ENCODE measurements around the gene VEGFC.

The VEGFC gene, protein sequence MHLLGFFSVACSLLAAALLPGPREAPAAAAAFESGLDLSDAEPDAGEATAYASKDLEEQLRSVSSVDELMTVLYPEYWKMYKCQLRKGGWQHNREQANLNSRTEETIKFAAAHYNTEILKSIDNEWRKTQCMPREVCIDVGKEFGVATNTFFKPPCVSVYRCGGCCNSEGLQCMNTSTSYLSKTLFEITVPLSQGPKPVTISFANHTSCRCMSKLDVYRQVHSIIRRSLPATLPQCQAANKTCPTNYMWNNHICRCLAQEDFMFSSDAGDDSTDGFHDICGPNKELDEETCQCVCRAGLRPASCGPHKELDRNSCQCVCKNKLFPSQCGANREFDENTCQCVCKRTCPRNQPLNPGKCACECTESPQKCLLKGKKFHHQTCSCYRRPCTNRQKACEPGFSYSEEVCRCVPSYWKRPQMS

GRCh38 chr4:176792326-176793059 is at the start of gene VEGFC:
Gene VEGFC, minus strand, starts transcription at chr4:176792922. Its CDS starts 611 bp downstream, at chr4:176792311.
- H3K4me3 ChIP-seq (ENCODE audit: low read length) = peak within 1 kb of the TSS; percentile 6
- H3K4me1 ChIP-seq (ENCODE audit: control insufficient read depth, insufficient read depth, low read length) = no peaks in the 10 kb centered on the region
- peaks cover 14% of the 10 kb centered on the region for H3K27me3 ChIP-seq (ENCODE audit: control insufficient read depth, insufficient read depth, low read length)
- no peaks in the 10 kb centered on the region for H3K36me3 ChIP-seq (ENCODE audit: control insufficient read depth, insufficient read depth, low read length)
- no peaks in the 10 kb centered on the region for H3K9me3 ChIP-seq (ENCODE audit: control insufficient read depth, low read length)
- peak within 1 kb of the TSS; percentile 52 for H3K9ac ChIP-seq (ENCODE audit: low read length)

GRCh38 chr4:176841711-176842112 is 49.0 kb upstream of the VEGFC start:
- Histone ChIP-seq H3K4me3 (ENCODE audit: low read length) (no peak overlapping the region), H3K36me3 (ENCODE audit: control insufficient read depth, insufficient read depth, low read length) (no peaks in the 10 kb centered on the region), H3K4me1 (ENCODE audit: control insufficient read depth, insufficient read depth, low read length) (no peaks in the 10 kb centered on the region), H3K9me3 (ENCODE audit: control insufficient read depth, low read length) (no peaks in the 10 kb centered on the region), H3K9ac (ENCODE audit: low read length) (no peak overlapping the region), H3K27me3 (ENCODE audit: control insufficient read depth, insufficient read depth, low read length) (no peaks in the 10 kb centered on the region)

- Histone ChIP-seq H3K27me3 (ENCODE audit: control insufficient read depth, insufficient read depth, low read length) (no peaks in the 10 kb centered on the region), H3K4me3 (ENCODE audit: low read length) (no peak overlapping the region), H3K36me3 (ENCODE audit: control insufficient read depth, insufficient read depth, low read length) (no peaks in the 10 kb centered on the region), H3K9me3 (ENCODE audit: control insufficient read depth, low read length) (no peaks in the 10 kb centered on the region), H3K9ac (ENCODE audit: low read length) (no peak overlapping the region), H3K4me1 (ENCODE audit: control insufficient read depth, insufficient read depth, low read length) (no peaks in the 10 kb centered on the region)
Measured at GRCh38 chr4:176840166-176840565, 47.4 kb upstream of the VEGFC start.

GRCh38 chr4:176839656-176840055 is 46.9 kb upstream of the VEGFC start:
- Histone ChIP-seq H3K4me1 (ENCODE audit: control insufficient read depth, insufficient read depth, low read length) (no peaks in the 10 kb centered on the region), H3K27me3 (ENCODE audit: control insufficient read depth, insufficient read depth, low read length) (no peaks in the 10 kb centered on the region), H3K9ac (ENCODE audit: low read length) (no peak overlapping the region), H3K36me3 (ENCODE audit: control insufficient read depth, insufficient read depth, low read length) (no peaks in the 10 kb centered on the region), H3K9me3 (ENCODE audit: control insufficient read depth, low read length) (no peaks in the 10 kb centered on the region), H3K4me3 (ENCODE audit: low read length) (no peak overlapping the region)

GRCh38 chr4:176838601-176839433 is 46.1 kb upstream of the VEGFC start:
- Histone ChIP-seq H3K27me3 (ENCODE audit: control insufficient read depth, insufficient read depth, low read length) (no peaks in the 10 kb centered on the region), H3K4me3 (ENCODE audit: low read length) (no peak overlapping the region), H3K9ac (ENCODE audit: low read length) (no peak overlapping the region), H3K9me3 (ENCODE audit: control insufficient read depth, low read length) (no peaks in the 10 kb centered on the region), H3K4me1 (ENCODE audit: control insufficient read depth, insufficient read depth, low read length) (no peaks in the 10 kb centered on the region), H3K36me3 (ENCODE audit: control insufficient read depth, insufficient read depth, low read length) (no peaks in the 10 kb centered on the region)

GRCh38 chr4:176837169-176837895 is 44.6 kb upstream of the VEGFC start:
- H3K9ac ChIP-seq (ENCODE audit: low read length) = no peak overlapping the region
- no peaks in the 10 kb centered on the region for H3K36me3 ChIP-seq (ENCODE audit: control insufficient read depth, insufficient read depth, low read length)
- H3K9me3 ChIP-seq (ENCODE audit: control insufficient read depth, low read length) = no peaks in the 10 kb centered on the region
- no peaks in the 10 kb centered on the region for H3K4me1 ChIP-seq (ENCODE audit: control insufficient read depth, insufficient read depth, low read length)
- H3K27me3 ChIP-seq (ENCODE audit: control insufficient read depth, insufficient read depth, low read length) = no peaks in the 10 kb centered on the region
- H3K4me3 ChIP-seq (ENCODE audit: low read length) = no peak overlapping the region

DNA sequence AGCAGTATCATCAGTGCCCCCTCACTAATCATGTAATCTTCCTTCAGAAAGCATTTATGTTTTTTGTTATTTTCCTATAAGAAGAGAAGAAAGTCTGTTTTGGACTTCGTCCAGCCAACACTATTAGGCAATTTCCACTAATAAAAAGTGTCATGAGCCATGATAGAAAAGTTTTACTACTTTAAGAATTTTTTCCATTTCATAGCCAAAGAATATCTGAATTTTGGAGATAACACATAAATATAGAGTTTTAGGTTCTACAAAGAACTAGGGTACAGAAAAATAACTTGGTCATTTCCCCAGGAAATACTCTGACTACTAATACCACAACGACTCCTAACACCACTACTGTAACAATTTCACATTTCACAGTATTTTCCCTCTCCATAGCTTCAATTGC is 41.8 kb upstream of the VEGFC start:
- no peaks in the 10 kb centered on the region for H3K36me3 ChIP-seq (ENCODE audit: control insufficient read depth, insufficient read depth, low read length)
- no peak overlapping the region for H3K4me3 ChIP-seq (ENCODE audit: low read length)
- H3K9me3 ChIP-seq (ENCODE audit: control insufficient read depth, low read length) = no peaks in the 10 kb centered on the region
- no peaks in the 10 kb centered on the region for H3K27me3 ChIP-seq (ENCODE audit: control insufficient read depth, insufficient read depth, low read length)
- H3K9ac ChIP-seq (ENCODE audit: low read length) = no peak overlapping the region
- H3K4me1 ChIP-seq (ENCODE audit: control insufficient read depth, insufficient read depth, low read length) = no peaks in the 10 kb centered on the region

GRCh38 chr4:176833400-176834175 is 40.9 kb upstream of the VEGFC start:
- Histone ChIP-seq H3K9ac (ENCODE audit: low read length) (no peak overlapping the region), H3K27me3 (ENCODE audit: control insufficient read depth, insufficient read depth, low read length) (no peaks in the 10 kb centered on the region), H3K4me3 (ENCODE audit: low read length) (no peak overlapping the region), H3K9me3 (ENCODE audit: control insufficient read depth, low read length) (no peaks in the 10 kb centered on the region), H3K4me1 (ENCODE audit: control insufficient read depth, insufficient read depth, low read length) (no peaks in the 10 kb centered on the region), H3K36me3 (ENCODE audit: control insufficient read depth, insufficient read depth, low read length) (no peaks in the 10 kb centered on the region)

GRCh38 chr4:176830971-176831370 is 38.2 kb upstream of the VEGFC start:
- Histone ChIP-seq H3K9ac (ENCODE audit: low read length) (no peak overlapping the region), H3K36me3 (ENCODE audit: control insufficient read depth, insufficient read depth, low read length) (no peaks in the 10 kb centered on the region), H3K27me3 (ENCODE audit: control insufficient read depth, insufficient read depth, low read length) (no peaks in the 10 kb centered on the region), H3K9me3 (ENCODE audit: control insufficient read depth, low read length) (no peaks in the 10 kb centered on the region), H3K4me3 (ENCODE audit: low read length) (no peak overlapping the region), H3K4me1 (ENCODE audit: control insufficient read depth, insufficient read depth, low read length) (no peaks in the 10 kb centered on the region)

- H3K36me3 ChIP-seq (ENCODE audit: control insufficient read depth, insufficient read depth, low read length) = no peaks in the 10 kb centered on the region
- no peaks in the 10 kb centered on the region for H3K27me3 ChIP-seq (ENCODE audit: control insufficient read depth, insufficient read depth, low read length)
- no peak overlapping the region for H3K9ac ChIP-seq (ENCODE audit: low read length)
- no peaks in the 10 kb centered on the region for H3K4me1 ChIP-seq (ENCODE audit: control insufficient read depth, insufficient read depth, low read length)
- no peak overlapping the region for H3K4me3 ChIP-seq (ENCODE audit: low read length)
- H3K9me3 ChIP-seq (ENCODE audit: control insufficient read depth, low read length) = no peaks in the 10 kb centered on the region
Measured at GRCh38 chr4:176825586-176825985, 32.9 kb upstream of the VEGFC start.
